ENCODE measurements around the gene GRIN3B.

GRIN3B gene

GRCh38 chr19:1008268-1009040 lies 8.2 kb downstream of the GRIN3B start:
- no peak for DNase-seq

GRCh38 chr19:1009041-1009980 lies 9.1 kb downstream of the GRIN3B start:
- no peak for DNase-seq

GRCh38 chr19:1009981-1010538 lies 9.8 kb downstream of the GRIN3B start:
- DNase-seq: no peak

GRCh38 chr19:1010586-1011510 lies 10.6 kb downstream of the GRIN3B start:
- DNase-seq: no peak

- no peak for DNase-seq
Measured at GRCh38 chr19:1011831-1012333, 11.7 kb downstream of the GRIN3B start.

- DNase-seq: no peak
Measured at GRCh38 chr19:1012334-1012733, 12.1 kb downstream of the GRIN3B start.

- DNase-seq: no peak
Measured at GRCh38 chr19:1013218-1013617, 13.0 kb downstream of the GRIN3B start.

- DNase-seq: no peak
Measured at GRCh38 chr19:1014161-1015060, 14.2 kb downstream of the GRIN3B start.

- DNase-seq: no peak
Measured at GRCh38 chr19:1015061-1015781, 15.0 kb downstream of the GRIN3B start.

GRCh38 chr19:1015782-1016646 lies 15.8 kb downstream of the GRIN3B start:
- no peak for DNase-seq

- DNase-seq: no peak
Measured at GRCh38 chr19:1016647-1017114, 16.5 kb downstream of the GRIN3B start.

- no peak for DNase-seq
Measured at GRCh38 chr19:1017115-1017905, 17.1 kb downstream of the GRIN3B start.

GRCh38 chr19:1017906-1018305 lies 17.7 kb downstream of the GRIN3B start:
- no peak for DNase-seq

GRCh38 chr19:1018393-1018792 lies 18.2 kb downstream of the GRIN3B start:
- DNase-seq: no peak

- no peak for DNase-seq
Measured at GRCh38 chr19:1018932-1019615, 18.9 kb downstream of the GRIN3B start.

- no peak for DNase-seq
Measured at GRCh38 chr19:1019616-1019961, 19.4 kb downstream of the GRIN3B start.

- DNase-seq: no peak
Measured at GRCh38 chr19:1019980-1020867, 20.0 kb downstream of the GRIN3B start.
